ENCODE measurements around the gene PLA2G1B.

Gene PLA2G1B

DNA sequence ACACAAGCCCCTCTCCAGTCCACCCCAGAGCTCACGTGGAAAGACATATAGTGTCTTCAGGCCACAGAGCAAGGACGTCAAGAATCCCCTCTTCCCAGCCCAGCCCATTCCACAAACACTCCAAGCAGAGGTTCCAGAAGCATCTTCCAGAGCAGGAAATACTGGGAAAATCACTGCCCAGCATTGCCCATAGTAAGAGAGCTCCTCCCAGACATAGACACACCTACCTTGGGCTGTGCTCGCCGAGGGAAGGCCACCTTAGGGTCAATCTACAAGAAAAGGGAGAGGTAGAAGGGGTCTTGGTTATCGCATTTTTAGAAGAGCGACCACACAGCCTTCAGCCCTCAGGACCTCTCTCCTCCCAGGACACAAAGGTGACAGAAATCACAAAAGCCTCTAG lies 36.9 kb upstream of the PLA2G1B start:
- no peak overlapping the region for H3K4me3 Mint-ChIP-seq
- no peaks in the 10 kb centered on the region for H3K9me3 Mint-ChIP-seq
- H3K36me3 Mint-ChIP-seq, result peaks cover 1% of the 10 kb centered on the region
- ATAC-seq (no peak), DNase-seq (ENCODE audit: low spot score in 2 of 2) (no peak)
- no peak overlapping the region for H3K27ac Mint-ChIP-seq
- peaks cover 15% of the 10 kb centered on the region for H3K4me1 Mint-ChIP-seq

DNA sequence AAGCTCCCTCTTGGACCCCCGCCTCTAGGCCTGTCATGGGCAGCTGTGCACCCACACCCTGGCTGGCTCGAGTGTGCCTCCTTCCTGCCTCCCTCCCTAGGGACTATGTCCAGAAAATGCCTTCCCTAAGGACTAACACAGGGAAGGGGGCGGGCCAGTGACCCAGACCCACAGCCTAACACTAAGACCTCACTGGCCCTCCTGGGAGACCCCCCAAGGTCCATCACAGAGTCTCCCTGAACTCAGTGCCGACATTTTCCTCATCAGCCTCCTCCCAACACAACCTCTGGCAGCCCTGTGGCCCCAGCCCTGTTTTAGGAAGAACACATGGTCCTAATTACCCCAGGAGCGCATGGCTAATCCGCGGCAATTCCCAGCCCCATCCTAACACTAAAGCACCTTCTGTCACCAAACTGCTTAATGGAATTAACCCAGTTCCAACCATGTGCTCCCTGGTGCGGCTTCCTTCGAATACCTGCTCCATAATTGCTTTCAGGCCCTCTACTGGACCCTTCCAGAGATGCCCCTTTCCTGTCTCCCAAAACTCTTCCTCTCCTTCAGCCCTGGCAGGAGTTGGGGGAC lies 35.8 kb upstream of the PLA2G1B start:
- no peak for DNase-seq (ENCODE audit: low spot score in 2 of 2)
- no peak overlapping the region for H3K27ac Mint-ChIP-seq
- no peak overlapping the region for H3K4me3 Mint-ChIP-seq
- no peak for ATAC-seq
- no peaks in the 10 kb centered on the region for H3K9me3 Mint-ChIP-seq
- H3K36me3 Mint-ChIP-seq, result no peaks in the 10 kb centered on the region
- H3K4me1 Mint-ChIP-seq, result peaks cover 13% of the 10 kb centered on the region

DNA sequence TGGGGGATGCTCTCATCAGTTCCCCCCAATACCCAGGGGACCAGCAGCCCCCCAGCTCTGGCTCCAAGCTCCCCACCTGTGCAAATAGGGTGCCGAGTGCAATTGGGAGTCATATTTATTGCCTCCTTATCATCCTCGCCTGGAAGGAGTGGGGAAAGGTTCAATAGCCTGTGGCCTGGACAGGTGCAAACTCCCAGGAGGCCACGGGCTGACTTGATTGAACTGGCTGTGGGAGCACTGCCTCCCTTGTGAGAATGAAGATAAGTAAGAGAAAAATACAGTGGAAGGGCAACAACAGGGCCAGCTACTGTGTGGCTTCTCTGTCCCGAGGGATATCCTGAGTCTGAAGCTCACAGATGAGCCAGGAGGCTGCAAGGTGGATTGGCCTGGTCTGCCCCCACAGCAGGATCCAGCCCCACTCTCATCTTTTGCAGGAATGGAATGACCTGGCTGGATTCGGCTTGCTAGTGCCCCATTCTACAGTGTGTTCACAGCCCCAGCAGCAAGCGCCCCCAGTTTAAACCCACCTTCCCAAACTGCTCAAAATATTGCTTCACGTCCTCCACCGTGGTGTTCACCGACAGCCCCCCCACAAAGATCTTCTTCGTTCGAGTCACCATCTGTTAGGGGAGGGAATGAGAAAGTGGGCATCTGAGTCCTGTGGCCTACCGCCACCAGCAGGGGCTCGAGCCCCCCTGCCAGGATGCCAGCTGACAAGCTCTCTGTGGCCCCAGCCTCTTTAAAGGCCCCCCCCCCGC lies 35.1 kb upstream of the PLA2G1B start:
- no peaks in the 10 kb centered on the region for H3K9me3 Mint-ChIP-seq

DNA sequence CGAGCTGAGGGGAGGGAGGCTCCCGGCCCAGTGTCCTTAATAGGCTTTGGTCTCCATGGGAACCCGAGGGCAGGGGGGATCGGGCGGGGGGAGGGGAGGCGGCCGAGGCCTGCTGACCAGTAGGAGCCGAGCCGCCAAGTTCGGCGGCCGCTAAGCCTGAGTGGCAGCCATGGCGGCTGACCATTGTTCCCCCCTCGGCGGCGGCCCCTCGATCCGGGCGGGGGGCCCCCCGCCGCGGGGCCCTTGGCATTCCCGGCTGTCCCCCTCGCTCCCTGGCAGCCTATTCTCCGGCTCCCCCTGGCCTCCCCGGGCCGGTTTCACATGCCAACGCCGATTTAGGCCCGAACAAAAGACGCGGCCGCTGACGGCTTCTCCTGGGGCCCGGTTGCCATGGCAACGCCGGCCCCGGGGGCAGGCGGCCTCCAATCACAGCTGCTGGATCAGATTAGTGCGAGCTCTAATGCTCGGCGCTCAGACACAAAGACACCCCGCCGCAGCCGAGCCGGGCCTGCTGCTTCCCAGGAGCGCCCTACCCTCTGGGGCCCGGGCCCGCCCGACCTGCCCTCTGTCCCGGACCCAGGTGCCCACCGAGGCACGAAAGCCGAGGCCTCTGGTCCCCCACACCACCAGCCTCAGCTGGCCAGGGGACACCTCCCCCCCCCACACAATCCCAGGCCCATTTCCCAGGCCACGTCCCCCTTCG lies 34.1 kb upstream of the PLA2G1B start:
- ATAC-seq, result no peak
- DNase-seq (ENCODE audit: low spot score in 2 of 2), result no peak
- Mint-ChIP-seq H3K27ac (no peak overlapping the region), H3K4me1 (peaks cover 5% of the 10 kb centered on the region), H3K36me3 (no peaks in the 10 kb centered on the region), H3K4me3 (no peak overlapping the region), H3K9me3 (no peaks in the 10 kb centered on the region)

More for the DNA sequence above, 35.1 kb upstream of the PLA2G1B start:
- DNase-seq (ENCODE audit: low spot score in 2 of 2), result no peak
- Mint-ChIP-seq H3K27ac (no peak overlapping the region), H3K4me1 (peaks cover 13% of the 10 kb centered on the region), H3K4me3 (no peak overlapping the region), H3K36me3 (no peaks in the 10 kb centered on the region)
- ATAC-seq, result no peak

DNA sequence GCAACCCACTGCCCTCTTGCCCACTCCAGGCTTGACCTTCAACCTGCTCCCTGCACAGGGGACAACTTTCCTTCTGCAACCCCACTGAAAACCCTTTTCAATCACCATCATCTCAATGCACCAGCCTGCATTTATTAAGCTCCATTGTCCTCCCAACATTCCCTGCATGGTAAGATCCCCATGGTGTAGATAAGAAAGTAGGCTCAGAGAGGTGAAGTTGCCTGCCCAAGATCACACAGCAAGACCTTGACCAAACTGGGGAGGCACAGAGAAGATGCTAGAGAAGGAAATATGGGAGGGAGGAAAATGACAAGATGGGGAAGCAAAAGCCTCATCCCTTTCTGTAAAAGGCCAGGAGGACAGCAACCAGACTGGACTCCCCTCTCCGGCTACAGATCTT lies 31.5 kb upstream of the PLA2G1B start:
- Mint-ChIP-seq H3K9me3 (no peaks in the 10 kb centered on the region), H3K4me3 (no peak overlapping the region), H3K27ac (no peak overlapping the region), H3K36me3 (no peaks in the 10 kb centered on the region), H3K4me1 (peaks cover 5% of the 10 kb centered on the region)
- ATAC-seq, result no peak
- no peak for DNase-seq (ENCODE audit: low spot score in 2 of 2)

DNA sequence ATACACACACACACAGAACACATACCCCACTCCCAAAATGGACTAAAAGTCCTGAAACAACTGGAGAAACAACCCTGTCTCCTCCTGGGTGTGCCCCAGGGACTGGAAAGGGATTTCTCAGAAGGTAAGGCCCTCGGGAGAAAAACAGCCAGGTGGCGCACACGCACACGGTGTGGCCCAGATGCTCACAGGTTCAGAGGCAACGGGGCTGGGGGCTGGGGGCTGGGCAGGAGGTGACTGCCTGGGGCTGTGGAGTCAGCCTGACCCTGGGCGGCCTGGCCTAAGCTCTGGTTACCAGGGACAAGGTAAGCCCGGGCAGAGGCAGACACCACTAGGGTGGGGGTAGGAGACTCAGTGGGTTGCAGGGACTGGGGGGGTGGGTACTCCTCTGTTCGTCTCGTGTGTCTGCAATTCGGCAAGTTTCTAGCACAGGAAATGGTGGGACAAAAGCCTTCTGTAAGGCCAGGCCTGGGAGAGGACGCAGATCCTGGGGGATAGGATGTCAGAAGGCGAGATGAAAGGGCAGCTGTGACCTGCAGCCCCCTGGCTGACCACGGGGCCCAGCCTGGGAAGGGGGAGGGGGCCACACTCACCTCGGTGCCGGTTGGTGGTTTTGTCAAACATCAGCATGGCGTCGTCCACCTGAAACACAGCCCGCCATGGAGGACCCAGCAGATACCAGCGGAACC lies 31.0 kb upstream of the PLA2G1B start:
- DNase-seq (ENCODE audit: low spot score in 2 of 2) (no peak), ATAC-seq (no peak)
- Mint-ChIP-seq H3K4me3 (no peak overlapping the region), H3K36me3 (no peaks in the 10 kb centered on the region), H3K4me1 (peaks cover 5% of the 10 kb centered on the region), H3K9me3 (no peaks in the 10 kb centered on the region), H3K27ac (no peak overlapping the region)

DNA sequence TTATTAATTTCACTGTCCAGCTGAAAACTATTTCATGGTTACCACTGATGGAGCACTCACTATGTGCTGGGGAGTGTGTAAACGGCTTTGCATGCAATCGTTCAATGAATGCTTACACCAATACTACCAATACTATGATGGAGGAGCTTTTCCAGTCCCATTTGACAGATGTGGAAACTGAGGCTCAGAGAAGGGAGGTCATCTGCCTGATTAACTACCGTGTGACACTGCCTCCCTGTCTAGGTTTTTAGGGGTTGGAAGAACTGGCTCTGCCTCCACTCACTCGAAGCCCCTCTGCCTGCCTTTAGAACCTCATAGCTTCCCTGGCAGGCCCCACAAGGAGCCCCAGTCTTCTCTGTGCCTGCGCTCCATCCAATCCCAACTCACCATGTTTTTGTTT lies 29.5 kb upstream of the PLA2G1B start:
- Mint-ChIP-seq H3K4me1 (peaks cover 5% of the 10 kb centered on the region), H3K36me3 (no peaks in the 10 kb centered on the region), H3K4me3 (no peak overlapping the region), H3K9me3 (no peaks in the 10 kb centered on the region), H3K27ac (no peak overlapping the region)
- ATAC-seq, result no peak
- DNase-seq (ENCODE audit: low spot score in 2 of 2), result no peak

DNA sequence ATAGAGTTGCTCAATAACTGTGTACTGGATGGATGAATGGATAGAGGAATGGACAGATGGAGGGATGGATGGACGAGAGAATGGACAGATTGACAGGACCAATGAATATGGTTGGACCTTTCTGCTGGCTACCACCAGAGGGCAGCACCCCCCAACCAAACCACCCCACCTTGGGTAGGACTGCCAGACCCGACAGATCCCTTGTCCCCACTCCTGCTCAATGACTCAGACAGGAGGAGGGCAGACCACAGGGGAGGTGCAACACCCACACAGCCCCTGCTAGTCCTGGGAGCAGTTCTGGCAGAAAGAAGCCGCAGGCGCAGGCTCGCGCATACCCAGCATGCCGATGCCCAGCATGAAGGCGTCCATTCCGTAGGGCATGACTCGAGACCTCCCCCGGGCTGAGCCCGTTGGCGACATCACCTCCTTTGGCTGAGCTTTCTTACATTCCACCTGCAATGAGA lies 29.0 kb upstream of the PLA2G1B start:
- no peaks in the 10 kb centered on the region for H3K36me3 Mint-ChIP-seq
- ATAC-seq (peak; percentile 90), DNase-seq (ENCODE audit: low spot score in 2 of 2) (peak; percentile 62 to 84)
- H3K27ac Mint-ChIP-seq, result peak overlapping the region; percentile 24
- no peaks in the 10 kb centered on the region for H3K9me3 Mint-ChIP-seq
- no peak overlapping the region for H3K4me3 Mint-ChIP-seq
- H3K4me1 Mint-ChIP-seq, result peaks cover 5% of the 10 kb centered on the region

DNA sequence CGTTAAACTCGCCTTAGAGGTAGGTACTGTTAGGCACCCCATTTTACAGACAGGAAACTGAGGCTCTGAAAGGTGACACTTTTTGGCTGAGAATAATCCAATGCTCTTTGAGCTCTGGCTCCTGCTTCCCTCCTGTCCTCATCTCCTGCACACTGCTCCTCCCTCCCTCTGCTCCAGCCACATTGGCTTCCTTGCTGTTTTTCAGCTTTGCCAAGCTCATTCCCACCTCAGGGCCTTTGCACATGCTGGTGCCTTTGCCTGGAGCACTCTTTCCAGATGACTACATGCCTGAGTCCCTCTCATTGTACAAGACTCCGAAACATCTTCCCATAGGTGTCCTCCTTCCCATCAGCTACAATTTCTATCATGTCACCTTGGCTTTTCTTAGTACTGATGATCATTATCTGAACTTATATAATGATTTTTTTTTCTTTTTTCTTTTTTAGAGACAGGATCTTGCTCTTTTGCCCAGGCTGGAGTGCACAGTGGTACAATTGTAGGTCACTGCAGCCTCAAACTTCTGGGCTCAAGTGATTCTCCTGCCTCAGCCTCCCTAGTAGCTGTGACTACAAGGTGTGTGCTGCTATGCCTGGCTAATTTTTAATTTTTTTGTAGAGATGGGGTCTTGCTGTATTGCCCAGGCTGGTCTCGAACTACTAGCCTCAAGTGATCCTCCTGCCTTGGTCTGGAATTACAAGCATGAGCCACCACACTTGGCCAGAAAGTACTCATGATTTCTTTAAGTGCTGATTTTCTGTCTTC lies 26.2 kb upstream of the PLA2G1B start:
- no peak for DNase-seq (ENCODE audit: low spot score in 2 of 2)
- no peaks in the 10 kb centered on the region for H3K9me3 Mint-ChIP-seq
- ATAC-seq, result no peak
- H3K36me3 Mint-ChIP-seq, result no peaks in the 10 kb centered on the region
- peaks cover 5% of the 10 kb centered on the region for H3K4me1 Mint-ChIP-seq
- H3K27ac Mint-ChIP-seq, result no peak overlapping the region
- H3K4me3 Mint-ChIP-seq, result no peak overlapping the region

DNA sequence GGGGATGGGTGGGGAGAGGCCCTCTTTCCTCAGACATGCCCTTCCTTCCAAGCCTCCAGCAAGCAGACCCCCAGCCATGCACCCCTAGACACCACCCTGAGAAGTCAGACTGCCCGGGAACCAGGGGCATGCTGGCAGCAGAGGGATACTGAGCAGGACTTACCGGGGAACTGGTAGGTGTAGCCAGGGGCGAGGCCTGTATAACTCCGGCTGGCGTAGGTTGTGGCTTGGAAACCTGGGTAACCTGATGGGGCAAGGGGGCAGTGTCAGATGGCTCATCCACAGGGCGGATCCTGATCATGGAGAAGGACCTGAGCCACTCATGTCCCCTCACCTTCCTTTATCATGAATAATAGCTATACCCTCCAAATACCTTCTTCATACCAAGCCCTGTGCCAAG lies 25.6 kb upstream of the PLA2G1B start:
- H3K4me1 Mint-ChIP-seq, result peaks cover 5% of the 10 kb centered on the region
- no peaks in the 10 kb centered on the region for H3K36me3 Mint-ChIP-seq
- ATAC-seq, result no peak
- no peak overlapping the region for H3K4me3 Mint-ChIP-seq
- no peak overlapping the region for H3K27ac Mint-ChIP-seq
- H3K9me3 Mint-ChIP-seq, result no peaks in the 10 kb centered on the region
- DNase-seq (ENCODE audit: low spot score in 2 of 2), result no peak

DNA sequence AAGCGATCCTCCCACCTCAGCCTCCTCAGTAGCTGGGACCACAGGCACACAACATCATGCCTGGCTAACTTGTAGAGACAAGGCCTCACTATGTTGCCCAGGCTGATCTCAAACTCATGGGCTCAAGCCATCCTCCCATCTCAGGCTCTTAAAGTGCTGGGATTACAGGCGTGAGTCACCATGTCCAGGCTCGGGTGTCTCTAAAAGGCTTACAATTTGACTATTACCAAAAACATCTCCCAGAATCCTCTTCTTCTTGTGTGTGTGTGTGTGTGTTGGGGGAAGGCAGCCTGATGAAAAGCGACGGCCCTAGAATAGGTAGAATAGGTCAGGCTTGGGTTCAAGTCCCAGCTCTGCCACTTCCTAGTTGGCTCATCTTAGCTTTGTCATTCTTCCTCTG lies 24.5 kb upstream of the PLA2G1B start:
- Mint-ChIP-seq H3K36me3 (no peaks in the 10 kb centered on the region), H3K4me3 (no peak overlapping the region), H3K9me3 (no peaks in the 10 kb centered on the region), H3K4me1 (peaks cover 5% of the 10 kb centered on the region), H3K27ac (no peak overlapping the region)
- ATAC-seq (no peak), DNase-seq (ENCODE audit: low spot score in 2 of 2) (no peak)

DNA sequence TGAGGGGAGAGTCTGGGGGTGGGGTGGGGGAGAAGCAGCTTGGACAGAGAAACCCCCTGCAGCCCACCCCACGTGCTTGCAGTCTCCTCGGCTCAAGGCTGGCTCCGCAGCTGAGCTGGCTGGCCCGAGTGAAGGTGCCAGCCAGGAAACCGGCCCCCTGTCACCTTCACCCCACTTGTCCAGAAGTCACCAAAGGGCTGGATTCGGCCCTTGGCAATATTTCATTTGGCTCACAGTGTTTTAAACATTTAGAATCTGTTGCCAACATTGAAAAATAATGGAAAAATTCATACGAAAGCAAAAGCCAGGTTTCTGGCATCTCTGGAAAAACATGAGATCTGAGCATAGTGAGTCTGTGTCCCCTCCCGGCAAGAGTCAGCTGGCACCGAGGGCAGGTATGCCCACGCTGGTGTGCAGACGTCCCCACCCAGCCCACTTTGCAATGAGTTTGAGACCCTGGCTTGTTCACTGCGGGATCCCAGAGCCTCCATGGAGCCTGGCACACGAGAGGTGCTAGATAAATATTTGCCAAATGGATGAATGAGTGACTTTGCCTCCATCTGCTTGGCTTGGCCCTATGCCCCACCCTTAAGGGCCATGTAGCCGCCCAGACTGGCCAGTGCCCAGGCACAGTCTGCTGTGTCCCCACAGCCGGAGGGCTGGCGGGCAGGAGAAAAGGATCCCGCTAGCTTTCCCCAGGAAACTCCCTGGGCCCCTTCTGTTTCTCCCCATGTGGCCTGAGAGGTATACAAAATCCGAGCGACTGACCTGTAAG lies 23.2 kb upstream of the PLA2G1B start:
- ATAC-seq (no peak), DNase-seq (ENCODE audit: low spot score in 2 of 2) (no peak)
- no peaks in the 10 kb centered on the region for H3K9me3 Mint-ChIP-seq
- H3K36me3 Mint-ChIP-seq, result no peaks in the 10 kb centered on the region
- no peak overlapping the region for H3K4me3 Mint-ChIP-seq
- no peak overlapping the region for H3K27ac Mint-ChIP-seq
- H3K4me1 Mint-ChIP-seq, result no peaks in the 10 kb centered on the region

DNA sequence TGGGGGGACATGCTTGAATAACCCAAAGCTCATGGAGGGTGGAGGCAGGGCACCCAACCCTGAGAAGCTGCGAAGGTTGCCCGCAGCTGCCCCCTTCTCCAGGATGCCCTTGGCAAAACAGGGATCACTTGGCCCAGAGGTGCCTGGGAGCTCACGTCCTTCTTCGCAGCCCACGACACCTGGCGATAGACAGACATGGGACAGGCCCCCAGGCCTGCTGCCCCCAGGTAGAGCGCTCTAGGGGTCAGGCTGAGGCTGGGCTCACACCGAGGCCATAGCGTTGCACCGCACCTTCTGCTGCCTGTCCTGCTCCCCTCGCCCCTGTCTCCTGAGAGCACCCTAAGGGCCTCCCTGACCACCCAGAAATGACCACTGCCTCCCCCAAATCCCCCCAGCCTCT lies 20.2 kb upstream of the PLA2G1B start:
- H3K27ac Mint-ChIP-seq, result no peak overlapping the region
- no peak for ATAC-seq

DNA sequence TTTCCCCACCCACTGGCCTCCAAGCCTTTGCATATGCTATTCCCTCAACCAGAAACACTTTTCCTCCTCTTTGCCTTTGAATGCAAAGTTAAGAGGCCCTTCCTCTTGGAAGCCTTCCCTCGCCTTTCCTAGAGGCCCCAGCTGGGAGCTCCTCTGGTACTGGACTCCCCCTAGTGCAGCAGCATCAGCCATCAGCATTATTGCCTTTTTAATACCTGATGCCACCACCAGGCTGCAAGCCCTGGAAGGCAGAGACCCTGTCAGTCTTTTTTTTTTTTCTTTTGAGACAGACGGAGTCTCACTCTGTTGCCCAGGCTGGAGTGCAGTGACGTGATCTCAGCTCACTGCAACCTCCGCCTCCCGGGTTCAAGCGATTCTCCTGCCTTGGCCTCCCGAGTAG lies 19.1 kb upstream of the PLA2G1B start:
- H3K36me3 Mint-ChIP-seq, result no peaks in the 10 kb centered on the region
- ATAC-seq, result no peak
- no peak for DNase-seq (ENCODE audit: low spot score in 2 of 2)
- H3K4me3 Mint-ChIP-seq, result no peak overlapping the region
- H3K4me1 Mint-ChIP-seq, result no peaks in the 10 kb centered on the region
- H3K27ac Mint-ChIP-seq, result no peak overlapping the region
- no peaks in the 10 kb centered on the region for H3K9me3 Mint-ChIP-seq

More for the DNA sequence above, 20.2 kb upstream of the PLA2G1B start:
- Mint-ChIP-seq H3K4me3 (no peak overlapping the region), H3K36me3 (no peaks in the 10 kb centered on the region), H3K4me1 (no peaks in the 10 kb centered on the region), H3K9me3 (no peaks in the 10 kb centered on the region)
- no peak for DNase-seq (ENCODE audit: low spot score in 2 of 2)

All from stimulated activated effector memory CD8-positive, alpha-beta T cell treated with anti-CD3 and anti-CD28 coated beads, Interleukin-12 subunit alpha, Interleukin-12 subunit beta, amount 100 ng/mL, for 72 hours (primary cell).